Stimulated activated CD4-positive, alpha-beta T cell treated with anti-CD3 and anti-CD28 coated beads, Interleukin-1b, Interleukin-23, amount 100 ng/mL, for 4 hours (primary cell): ENCODE data around the gene IP6K3.

Source experiments
- DNase-seq, 2 donors: peaks; one replicate each; pipeline ENCODE4 v3.0.0-alpha.2; 2020; ENCODE audit warnings: low read depth in 2 of 2

Gene IP6K3

DNA sequence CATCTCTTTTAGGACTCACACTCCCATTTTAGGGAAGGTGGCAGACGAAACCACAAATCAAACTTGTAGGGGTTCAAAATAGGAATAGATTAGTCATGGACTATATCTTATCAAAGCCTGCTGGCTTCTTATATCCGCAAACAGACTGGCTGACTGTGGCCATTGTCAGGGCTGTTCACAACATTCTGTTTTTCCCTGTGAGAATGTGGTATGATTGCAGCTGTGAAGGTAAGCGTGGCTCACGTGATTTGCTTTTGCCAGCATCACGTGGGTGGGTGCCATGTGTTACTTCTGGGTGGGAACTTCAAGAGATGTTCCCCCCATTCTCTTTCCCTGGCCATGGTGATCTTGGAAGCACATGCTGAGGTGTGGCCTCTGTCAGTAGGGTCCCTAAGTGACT lies 5.9 kb downstream of the IP6K3 start:
- DNase-seq, result no peak

DNA sequence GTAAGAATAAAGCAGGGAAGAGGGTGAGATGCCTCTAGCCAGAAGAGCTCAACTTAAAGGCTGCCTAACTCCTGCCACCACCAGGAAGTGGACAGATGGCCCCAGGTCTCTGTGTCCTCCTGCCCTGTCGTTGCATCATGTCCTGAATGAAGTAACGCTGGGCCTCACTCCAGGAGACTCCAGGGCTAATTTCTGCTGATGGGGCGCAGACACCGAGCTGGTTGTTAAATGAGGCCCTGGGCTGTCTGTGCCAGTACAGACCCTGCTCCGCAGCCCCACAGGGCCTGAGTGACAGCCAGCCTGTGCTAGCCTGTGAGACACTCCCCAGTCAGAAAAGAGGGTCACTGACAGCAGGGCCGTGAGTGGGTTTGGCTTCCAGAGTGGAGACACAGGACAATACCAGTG lies 6.5 kb downstream of the IP6K3 start:
- no peak for DNase-seq

DNA sequence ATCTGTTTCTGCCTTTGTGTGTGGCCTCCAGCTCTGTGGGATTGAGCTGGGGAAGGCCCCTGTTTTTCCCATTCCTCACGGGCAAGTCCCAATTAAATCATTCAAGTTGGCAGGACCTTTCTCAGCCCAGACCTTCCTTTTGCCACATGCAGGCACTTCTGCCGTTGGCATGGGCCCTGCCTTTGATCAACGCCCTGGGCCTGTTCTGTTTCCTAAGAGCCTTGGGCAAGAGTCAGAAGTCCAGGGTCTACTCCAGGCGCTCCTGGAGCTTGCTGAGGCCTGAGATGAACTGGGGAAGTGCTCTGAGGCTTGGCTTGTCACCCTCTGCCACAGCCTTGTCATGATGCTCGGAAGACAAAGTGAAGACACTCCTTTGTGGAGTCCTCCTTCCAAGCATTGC lies 7.1 kb downstream of the IP6K3 start:
- no peak for DNase-seq

DNA sequence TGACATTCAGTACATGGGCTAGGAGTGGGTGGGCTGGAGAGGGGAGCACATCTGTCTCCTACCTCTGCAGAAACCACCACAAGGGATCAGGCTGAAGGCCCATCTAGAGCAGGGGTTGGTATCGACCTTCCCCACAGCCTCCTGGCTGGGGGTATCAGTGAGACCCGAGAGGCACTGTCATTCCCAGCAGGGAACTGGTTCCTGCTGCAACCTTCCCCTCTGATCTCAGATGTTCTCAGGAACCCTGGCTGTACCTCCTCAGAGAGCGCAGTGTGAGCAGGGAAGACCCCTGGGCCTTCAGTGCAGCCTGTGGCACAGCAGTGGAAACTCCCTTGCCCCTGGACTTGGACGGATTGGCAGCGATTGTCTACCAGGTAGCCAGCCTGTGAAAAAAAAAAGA lies 7.8 kb downstream of the IP6K3 start:
- no peak for DNase-seq

DNA sequence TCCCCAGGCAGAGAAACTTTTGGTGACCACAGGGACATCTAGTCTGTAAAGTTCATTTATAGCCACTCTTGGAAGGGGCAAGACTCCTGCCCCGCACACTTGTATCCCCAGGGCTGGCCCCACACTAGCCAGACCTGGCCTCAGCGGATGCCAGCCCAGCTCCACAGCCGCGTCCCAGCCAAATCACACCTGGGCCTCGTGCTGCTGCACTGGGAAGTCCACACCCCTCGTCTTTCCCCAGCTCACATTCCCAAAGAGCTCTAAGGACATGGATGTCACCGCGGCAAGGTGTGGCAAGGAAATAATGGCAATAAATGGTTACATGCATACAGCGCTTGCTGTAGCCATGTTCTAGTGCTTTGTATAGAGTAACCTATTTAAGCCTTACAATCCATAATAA lies 8.6 kb downstream of the IP6K3 start:
- no peak for DNase-seq

DNA sequence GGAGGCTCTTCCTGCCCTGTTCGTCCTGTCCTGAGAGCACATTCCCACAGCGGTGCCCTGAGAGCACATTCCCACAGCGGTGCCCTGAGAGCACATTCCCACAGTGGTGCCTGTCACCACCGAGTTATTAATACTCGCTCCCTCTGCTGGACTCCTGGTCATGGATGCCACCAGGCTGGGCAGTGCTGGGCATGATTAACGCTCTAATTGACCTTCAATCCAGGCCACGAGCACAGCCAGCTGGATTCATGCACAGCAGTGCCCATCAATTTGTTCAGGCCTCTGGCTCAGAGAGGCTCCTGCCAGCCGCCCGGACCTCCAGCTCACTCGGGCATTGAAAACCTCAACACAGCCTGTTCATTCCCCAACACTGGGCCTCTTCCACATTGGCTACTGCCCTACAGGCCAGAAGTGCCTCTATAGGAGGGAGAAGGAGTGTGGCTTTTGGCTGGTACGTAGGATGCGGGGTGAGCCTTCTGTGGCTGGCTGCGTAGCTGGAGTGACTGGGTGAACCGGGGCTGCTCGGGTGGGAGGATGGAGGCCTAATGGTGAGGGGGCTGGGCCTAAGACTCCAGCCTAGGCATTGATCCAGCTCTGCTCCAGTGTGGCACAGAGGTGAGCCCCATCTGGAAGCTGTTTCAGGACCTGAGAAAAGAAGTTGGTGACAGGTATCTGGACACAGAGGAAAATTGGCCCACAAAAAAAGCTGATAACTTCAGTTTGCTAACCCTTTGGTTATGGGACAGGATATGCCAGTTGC lies 9.3 kb downstream of the IP6K3 start:
- DNase-seq, result no peak

DNA sequence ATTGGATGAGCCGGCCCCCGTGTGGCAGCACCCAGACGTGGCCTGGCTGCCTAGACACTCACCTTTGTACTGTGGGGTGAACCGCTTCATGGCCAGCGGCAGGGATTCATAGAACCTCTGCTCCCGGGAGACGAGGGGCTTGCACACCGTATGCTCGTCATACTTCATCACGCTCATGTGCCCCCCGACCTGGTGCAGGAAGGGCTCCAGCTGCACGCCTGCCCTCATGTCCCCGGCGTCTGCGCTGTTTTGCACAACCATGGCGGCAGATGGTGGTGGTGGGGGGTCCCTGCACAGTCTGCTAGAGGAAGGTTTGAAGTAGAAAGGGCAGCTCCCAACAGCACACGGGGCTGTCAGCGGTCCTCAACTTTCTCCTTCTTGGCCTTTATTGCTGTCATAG lies 11.5 kb downstream of the IP6K3 start:
- no peak for DNase-seq

DNA sequence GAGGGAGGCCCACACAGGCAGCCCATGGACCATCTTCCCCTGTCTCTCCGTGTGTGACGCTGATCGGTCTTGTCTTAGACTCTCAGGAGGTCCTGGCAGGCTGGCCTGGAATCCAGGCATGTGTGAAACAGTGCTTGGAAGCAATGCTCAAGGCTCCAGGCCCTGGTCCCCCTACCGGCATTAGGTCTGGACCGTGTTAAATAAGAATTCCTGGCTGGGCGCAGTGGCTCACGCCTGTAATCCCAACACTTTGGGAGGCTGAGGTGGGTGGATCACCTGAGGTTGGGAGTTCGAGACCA lies 13.0 kb downstream of the IP6K3 start:
- DNase-seq, result no peak

DNA sequence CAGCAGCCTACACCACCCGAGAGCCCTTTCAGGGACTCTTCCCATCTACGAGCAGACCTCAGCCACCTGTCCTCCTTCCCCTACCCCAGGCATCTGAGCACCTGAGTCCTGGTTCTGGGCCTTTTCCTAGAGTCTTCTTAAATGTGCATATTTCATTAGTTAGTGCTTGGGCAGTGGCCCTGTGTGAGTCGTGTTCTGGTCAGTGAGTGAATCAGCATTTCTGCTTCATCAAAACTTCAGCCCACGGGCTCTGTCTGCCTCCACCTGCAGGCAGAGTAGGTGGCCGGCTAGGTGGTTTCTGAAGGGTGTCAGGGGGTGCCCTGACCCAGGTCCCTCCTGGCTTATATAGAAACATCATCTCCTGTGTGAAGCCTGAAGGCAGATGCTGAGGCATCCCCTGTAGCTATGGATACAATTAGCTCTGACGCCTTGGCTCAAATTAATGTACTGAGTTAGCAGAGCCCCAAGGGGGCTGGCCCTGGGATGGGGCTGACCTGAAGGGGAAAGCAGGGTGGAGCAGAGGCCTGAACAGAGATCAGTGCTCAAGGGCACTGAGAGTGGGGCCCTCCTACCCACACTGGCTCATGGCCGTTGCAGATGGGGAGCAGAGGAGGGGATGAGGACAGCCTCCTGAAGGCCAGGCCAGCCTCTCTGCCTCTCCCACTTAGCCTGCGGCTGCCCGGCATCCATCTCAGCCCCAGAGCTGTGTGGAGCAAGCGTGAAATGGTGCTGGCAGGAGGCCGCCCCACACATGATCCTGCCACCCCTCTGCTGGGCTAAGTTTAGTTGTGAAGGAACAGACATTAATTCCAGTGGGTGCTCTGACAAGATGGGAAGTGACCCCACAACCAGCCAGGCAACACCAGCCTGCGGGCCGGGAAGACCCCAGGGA lies 13.6 kb downstream of the IP6K3 start:
- DNase-seq, result no peak

DNA sequence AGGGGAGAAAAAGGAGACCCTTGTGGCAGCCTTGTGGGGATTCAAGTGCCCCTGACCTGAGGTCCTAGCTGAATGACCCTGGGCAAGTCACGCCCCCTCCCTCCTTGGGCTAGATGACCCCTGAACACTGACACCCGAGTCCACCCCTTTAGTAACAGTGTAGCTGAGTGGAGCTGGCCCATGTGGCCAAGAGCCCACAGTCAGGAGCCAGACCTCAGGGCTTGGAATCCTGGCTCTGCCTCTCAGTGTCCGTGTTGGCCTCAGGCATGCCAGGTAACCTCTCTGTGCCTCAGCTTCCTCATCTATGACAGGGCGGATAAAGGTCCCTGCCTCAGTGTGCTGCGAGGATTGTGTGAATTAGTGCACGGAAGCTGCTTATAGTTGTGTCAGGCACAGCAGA lies 14.3 kb downstream of the IP6K3 start:
- DNase-seq, result no peak

DNA sequence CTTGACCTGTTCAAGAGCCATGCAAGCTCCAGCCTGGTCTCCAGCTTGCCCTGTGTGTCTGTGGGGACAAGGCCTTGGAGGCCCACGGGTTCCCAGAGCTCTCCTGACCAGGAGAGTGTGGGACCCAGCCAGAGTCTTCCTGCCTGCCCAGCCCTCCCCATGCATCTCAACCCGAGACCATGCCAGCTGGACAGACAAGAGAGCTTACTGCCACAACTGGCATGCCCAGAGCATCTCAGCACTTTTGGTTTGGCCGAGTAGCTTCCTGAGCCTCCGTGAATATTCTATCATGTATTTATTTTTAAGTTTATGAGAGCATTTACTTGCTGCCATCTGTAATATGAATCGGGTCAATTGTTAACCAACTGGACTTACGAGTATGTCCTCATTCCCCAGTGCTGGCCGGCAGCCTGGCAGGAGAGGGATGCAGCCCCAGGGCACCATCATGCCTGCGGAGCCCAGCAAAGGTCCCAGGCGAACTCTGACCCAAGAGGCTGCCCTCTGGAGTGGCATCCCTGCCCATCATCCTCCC lies 14.9 kb downstream of the IP6K3 start:
- no peak for DNase-seq

DNA sequence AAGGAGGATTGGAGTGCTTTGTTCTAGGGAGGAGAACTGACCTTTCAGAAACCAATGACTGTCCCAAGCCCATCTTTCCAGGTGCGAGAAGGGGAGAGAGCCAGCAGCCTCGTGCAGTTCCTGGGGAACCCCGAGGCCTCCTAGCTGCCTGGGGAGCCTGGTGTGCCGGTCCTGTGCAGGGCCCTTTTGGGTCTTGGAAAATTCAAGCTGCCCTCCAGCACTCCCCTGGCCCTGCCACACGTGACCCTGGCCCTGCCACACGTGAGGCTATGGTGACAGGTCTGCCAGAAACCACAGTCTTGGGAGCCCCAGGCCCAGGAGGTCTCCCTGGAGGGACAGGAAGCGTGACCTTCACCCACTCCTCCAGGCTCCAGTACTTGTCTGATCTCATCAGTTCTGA lies 15.7 kb downstream of the IP6K3 start:
- DNase-seq, result no peak

DNA sequence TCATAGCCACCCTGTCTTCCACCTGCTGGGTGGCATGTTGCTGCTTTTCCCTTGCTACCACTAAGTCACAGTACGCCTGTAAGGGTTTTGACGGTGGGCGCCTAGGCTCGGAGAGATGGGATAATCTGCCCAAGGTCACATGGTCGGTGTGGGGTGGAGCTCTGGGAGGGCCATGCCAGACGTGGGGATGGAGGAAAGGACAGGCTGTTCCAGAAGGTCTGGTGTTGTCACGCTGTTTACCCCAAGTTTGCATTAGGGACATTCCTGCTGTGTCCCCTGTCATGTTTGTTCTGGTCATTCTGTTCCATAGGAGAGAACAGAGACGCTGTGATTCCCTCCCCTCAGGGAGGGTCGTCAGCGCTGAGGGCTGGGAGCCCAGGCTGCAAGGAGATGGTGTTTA lies 16.1 kb downstream of the IP6K3 start:
- DNase-seq, result no peak

DNA sequence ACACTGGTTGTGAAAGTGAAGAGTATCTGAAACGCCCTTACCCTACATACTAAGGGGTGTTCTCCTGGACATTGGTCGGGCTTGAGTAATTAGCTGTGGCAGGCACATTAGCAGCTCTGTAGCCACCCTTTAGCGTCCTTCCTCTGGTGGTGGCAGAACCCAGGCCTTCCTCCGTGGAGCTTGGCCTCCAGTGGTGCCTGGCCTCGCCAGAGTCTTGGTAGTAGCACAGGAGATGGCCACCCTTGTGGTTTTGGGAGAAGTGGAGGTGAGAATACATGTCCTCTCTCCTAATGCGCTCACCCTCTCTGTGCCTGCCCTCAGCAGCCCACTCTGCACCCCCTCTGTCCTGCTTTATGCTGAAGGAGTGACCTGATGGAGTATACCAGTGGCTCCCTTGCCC lies 17.6 kb downstream of the IP6K3 start:
- no peak for DNase-seq

DNA sequence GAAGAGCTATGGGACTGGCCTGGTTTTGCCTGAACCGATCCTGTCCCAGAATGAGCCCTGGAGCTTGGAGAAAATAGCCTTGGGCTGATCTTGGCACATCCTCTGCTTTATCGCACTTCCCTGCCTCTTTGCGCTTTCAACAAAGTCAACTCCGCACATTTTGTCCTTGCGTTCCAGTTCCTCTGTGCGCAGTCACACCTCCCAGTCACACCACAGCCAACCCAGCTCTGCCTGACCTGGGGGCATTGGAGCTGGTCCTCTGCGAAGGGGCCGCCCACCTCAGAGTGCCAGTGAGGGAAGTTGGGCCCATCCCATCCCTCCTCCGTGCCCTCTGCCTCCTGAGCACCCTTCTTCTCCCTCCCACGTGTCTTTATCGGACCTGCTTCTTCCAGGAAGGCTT lies 18.3 kb downstream of the IP6K3 start:
- DNase-seq, result no peak

DNA sequence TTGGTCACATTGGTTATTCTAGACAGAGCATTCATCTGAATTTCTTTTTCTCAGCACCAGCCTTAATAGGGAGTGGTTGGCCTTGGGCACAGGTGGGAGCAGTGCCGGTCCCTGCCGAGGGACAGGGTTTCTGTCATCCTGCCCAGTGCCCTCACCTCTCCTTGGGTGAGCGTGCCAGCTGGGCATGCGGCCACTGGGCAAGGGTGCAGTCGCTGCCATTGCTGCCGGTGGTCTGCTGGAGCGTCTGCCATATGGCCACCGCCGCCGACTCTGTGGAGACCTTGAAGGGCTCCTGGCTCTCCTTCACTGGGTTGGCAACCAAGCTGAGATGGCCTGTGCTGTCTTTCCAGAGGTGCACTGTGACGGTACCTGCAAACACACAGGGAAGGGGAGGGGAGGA lies 18.8 kb downstream of the IP6K3 start:
- DNase-seq, result no peak

DNA sequence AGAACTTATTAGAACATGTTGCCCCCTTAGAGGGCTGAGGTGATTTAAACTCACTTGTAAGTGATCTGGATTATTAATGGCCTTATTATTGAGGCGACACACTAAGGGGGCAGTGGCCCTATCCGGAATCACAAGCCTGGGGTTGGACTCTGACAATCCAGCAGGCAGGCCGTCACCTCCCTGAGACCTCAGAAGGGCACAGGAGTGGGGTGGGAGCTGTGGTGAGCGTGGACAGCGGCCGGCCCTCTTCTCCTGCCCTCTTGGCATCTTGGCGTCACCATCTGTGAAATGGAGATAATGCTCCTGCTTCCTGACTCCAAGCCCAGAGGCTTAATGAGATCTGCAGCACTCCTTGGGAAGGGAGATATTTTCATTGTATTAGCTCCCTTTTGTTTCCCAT lies 19.6 kb downstream of the IP6K3 start:
- DNase-seq, result no peak

DNA sequence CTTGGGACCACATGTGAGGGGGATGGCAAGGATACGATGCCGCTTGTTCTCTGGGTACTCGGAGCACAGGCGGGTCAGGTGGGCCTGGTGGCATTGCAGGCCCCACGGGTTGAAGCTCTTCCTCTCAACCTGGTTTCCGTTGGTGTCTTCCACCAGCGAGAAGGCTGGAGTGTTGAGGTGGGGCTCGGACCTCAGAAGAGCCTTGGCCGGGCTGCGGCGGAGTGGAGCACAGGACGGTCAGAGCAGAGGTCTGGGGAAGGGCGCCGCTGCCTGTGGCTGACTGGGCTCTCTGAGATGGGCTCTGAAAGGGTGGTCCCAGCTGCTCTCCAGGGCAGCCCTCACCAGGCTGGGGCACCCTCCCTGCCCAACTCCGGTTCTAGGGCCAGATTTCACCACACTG lies 20.0 kb downstream of the IP6K3 start:
- DNase-seq, result no peak

DNA sequence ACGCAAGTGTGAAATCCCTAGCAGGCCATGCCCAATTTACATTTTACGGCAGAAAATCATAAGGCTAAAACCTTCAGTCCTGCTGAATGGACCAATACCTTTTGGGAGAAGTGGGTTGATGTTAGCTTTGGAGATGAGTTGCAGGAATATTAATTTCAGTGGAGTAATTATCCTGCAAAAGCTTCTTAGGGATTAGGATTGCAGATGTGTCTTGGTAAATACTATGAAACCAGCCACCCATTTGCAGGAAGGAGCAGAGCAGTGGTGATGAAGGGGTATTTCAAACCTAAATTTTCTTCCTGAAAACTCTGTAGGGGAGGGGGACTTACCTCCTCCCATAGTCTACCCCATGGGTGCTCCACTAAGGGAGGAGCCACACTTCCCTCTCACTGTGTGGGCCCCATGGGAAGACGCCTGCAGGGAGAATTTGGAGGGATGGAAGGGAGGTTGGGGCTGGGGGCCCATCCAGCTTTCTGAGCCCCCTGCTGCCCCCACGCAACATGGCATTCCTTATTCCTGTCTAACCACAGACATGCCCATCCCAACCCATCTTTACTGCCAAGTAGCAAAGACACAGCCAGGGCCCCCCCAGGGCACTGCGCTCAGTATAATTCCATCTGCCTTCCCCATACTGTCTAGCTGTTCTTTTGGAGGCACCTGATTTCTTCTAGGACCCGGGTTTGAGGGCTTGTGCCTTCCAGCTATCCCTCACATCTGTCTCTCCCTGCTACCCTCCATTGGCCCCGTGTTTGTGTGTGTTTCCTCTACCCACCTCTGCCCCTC lies 20.6 kb downstream of the IP6K3 start:
- no peak for DNase-seq

DNA sequence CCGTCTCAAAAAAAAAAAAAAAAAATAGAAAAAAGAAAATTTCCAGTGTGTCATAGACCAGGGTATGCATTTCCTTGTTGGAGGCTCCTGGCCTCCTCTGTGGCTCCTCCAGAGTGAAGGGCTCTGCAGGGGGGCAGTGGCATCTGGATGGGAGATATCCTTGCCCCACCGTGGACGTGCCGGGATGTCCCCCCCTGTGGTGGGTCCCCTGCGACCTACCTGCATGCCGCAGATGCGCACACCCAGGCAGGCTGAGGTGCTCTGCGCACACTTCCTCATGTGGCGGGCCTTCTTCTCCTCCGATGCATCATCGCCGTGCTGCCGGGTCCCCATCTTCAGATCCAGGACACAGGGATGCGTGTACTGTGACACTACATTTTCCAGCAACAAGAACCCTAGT lies 21.5 kb downstream of the IP6K3 start:
- no peak for DNase-seq

DNA sequence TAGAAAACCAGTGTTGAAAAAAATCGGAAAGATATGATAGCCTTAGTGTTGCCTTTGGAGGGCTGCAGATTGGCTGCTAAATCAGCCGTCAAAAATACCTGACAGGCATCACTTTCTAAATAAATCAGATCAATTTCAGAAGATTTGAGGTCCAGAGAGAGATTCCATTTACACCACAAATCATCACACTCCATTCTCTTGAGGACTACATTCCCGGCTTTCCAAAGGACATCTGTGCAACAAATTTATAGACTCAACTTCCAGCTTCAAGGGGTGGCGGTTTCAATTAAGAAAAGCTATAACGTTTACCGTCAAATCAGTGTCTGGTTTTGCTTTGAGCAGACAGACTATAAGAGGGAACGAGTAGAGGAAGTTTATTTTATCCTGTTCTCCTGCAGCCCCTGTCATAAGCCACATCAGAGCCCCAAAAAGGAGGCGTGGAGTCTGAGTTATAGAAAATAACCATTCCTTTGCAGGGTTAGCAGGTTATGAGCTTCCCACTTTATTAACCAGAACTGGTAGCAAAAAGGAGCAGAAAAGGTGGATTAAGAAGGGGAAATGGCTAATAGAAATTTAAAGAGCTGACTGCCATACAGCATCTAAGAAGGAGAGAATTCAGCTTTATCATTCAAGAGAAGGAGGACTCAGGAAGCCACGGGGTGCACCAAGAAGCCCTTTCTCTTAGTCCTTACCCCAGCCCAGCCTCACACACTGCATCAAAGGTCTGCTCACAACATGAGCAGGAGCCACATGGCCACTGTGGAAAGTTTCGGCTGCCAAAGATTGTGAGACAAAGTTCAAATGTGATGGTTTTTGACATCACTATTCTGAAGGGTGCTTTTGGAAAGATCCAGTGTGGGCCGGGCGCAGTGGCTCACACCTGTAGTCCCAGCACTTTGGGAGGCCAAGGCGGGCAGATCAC lies 22.3 kb downstream of the IP6K3 start:
- DNase-seq, result no peak
